Measurements from ENCODE around the gene KRT82.

- TF ChIP-seq, protein P1, sequence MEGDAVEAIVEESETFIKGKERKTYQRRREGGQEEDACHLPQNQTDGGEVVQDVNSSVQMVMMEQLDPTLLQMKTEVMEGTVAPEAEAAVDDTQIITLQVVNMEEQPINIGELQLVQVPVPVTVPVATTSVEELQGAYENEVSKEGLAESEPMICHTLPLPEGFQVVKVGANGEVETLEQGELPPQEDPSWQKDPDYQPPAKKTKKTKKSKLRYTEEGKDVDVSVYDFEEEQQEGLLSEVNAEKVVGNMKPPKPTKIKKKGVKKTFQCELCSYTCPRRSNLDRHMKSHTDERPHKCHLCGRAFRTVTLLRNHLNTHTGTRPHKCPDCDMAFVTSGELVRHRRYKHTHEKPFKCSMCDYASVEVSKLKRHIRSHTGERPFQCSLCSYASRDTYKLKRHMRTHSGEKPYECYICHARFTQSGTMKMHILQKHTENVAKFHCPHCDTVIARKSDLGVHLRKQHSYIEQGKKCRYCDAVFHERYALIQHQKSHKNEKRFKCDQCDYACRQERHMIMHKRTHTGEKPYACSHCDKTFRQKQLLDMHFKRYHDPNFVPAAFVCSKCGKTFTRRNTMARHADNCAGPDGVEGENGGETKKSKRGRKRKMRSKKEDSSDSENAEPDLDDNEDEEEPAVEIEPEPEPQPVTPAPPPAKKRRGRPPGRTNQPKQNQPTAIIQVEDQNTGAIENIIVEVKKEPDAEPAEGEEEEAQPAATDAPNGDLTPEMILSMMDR (IDR thresholded peaks at IDR 0.05; ENCODE audit: low read depth, low read length) = no peak
- no peak for TF ChIP-seq EZH2phosphoT487 (IDR thresholded peaks at IDR 0.05; ENCODE audit: low read depth)
Observed at GRCh38 chr12:52441320-52441911, 35.3 kb upstream of the KRT82 start.

Data from OCI-LY3 (cell line).